H1 (cell line): Measurements from ENCODE around the gene TPSD1. TPM values are rescaled to one million over a fixed set of nuclear protein-coding genes. Genes with fewer than 3 reads are reported as not detected.

ENCODE experiments used
- CTCF ChIA-PET: fragments of 300-600 bp; sonication (Branson Sonifier 250); formaldehyde crosslinking; loops from one replicate; lab custom pipeline; 2021; ENCODE audit not compliant: partially characterized antibody; lab: Charles Lee
- POLR2A ChIA-PET: fragments of 300-600 bp; sonication (Branson Sonifier 250); formaldehyde crosslinking; loops from one replicate; lab custom pipeline; 2021; ENCODE audit warnings: inconsistent platforms; ENCODE audit not compliant: partially characterized antibody; lab: Charles Lee
- DNase-seq, 2 experiments: peaks; one replicate each; pipeline versions ENCODE4 v3.0.0 to v3.0.0-alpha.2; 2010 to 2022; ENCODE audit warnings: low spot score in 2 of 2, low read depth in 1 of 2, mixed read lengths in 1 of 2
- FAIRE-seq: peaks from 2 replicates; lab custom pipeline; 2011; peaks lifted over from hg19 to GRCh38; lab: Jason Lieb, UNC
- H2AFZ ChIP-seq: 2 replicates; pipeline ENCODE4 v1.8.1; 2012; ENCODE audit warnings: low read length, inconsistent platforms
- H2AK5ac ChIP-seq: 2 replicates; pipeline ENCODE4 v1.6.1; 2013; ENCODE audit warnings: low read depth, low read length
- H2BK120ac ChIP-seq: replicated peaks from 2 replicates; pipeline ENCODE3; 2013; ENCODE audit warnings: low read depth, low read length, inconsistent platforms
- H2BK12ac ChIP-seq: 2 replicates; pipeline ENCODE4 v1.6.1; 2013; ENCODE audit warnings: low read depth, low read length
- H2BK15ac ChIP-seq: 2 replicates; pipeline ENCODE4 v1.6.1; 2013; ENCODE audit warnings: low read length
- H2BK20ac ChIP-seq: 2 replicates; pipeline ENCODE4 v1.6.1; 2013; ENCODE audit warnings: low read length
- H2BK5ac ChIP-seq: 2 replicates; pipeline ENCODE4 v1.6.1; 2013; ENCODE audit warnings: low read depth, low read length
- H3K14ac ChIP-seq: 2 replicates; pipeline ENCODE4 v1.6.1; 2013; ENCODE audit warnings: inconsistent platforms; ENCODE audit not compliant: insufficient read length
- H3K18ac ChIP-seq: 2 replicates; pipeline ENCODE4 v1.6.1; 2013; ENCODE audit warnings: low read length; ENCODE audit errors: extremely low read depth
- H3K23ac ChIP-seq: 2 replicates; pipeline ENCODE4 v1.6.1; 2013; ENCODE audit warnings: inconsistent platforms; ENCODE audit not compliant: insufficient read length
- H3K23me2 ChIP-seq: 2 replicates; pipeline ENCODE4 v1.6.1; 2013; ENCODE audit warnings: low read depth, low read length
- H3K27ac ChIP-seq: 2 replicates; pipeline ENCODE4 v1.6.1; 2011; ENCODE audit warnings: low read depth, low read length, inconsistent platforms
- H3K27me3 ChIP-seq, 4 experiments: replicated peaks in 1 of 4; 1 replicate in 1 of 4; 2 replicates in 3 of 4; pipeline versions ENCODE4 v1.6.1 to v1.8.1; 2011 to 2013; ENCODE audit warnings: low read length in 3 of 4, mild to moderate bottlenecking in 3 of 4, inconsistent platforms in 2 of 4, mixed read lengths in 2 of 4, moderate library complexity in 1 of 4; ENCODE audit not compliant: control insufficient read depth in 3 of 4, insufficient read depth in 3 of 4; ENCODE audit errors: extremely low read depth in 1 of 4
- H3K36me3 ChIP-seq, 4 experiments: 2 replicates each; pipeline versions ENCODE4 v1.6.1 to v1.8.1; 2011 to 2013; ENCODE audit warnings: mild to moderate bottlenecking in 4 of 4, low read length in 3 of 4, moderate library complexity in 2 of 4, control low read depth in 1 of 4, inconsistent platforms in 1 of 4; ENCODE audit not compliant: insufficient read depth in 4 of 4, control insufficient read depth in 2 of 4
- H3K4ac ChIP-seq: replicated peaks from 2 replicates; pipeline ENCODE3; 2013; ENCODE audit warnings: low read length, low read depth, mixed read lengths, inconsistent platforms; ENCODE audit not compliant: insufficient read length
- H3K4me1 ChIP-seq, 4 experiments: replicated peaks in 1 of 4; 1 replicate in 1 of 4; 2 replicates in 3 of 4; pipeline versions ENCODE4 v1.6.1 to v1.8.1; 2011 to 2013; ENCODE audit warnings: low read length in 3 of 4, inconsistent platforms in 2 of 4, mixed read lengths in 1 of 4; ENCODE audit not compliant: insufficient read depth in 4 of 4, control insufficient read depth in 3 of 4
- H3K4me2 ChIP-seq, 2 experiments: 2 replicates each; pipeline versions ENCODE4 v1.6.1 to v1.8.1; 2011 to 2013; ENCODE audit warnings: low read depth in 2 of 2, low read length in 2 of 2, control low read depth in 1 of 2, inconsistent platforms in 1 of 2, mild to moderate bottlenecking in 1 of 2; ENCODE audit not compliant: insufficient read depth in 1 of 2
- H3K4me3 ChIP-seq, 4 experiments: fragments of 200-600, 300-600 bp in 1 of 4; sonication (generic), shearing (Covaris generic), sonication (Bioruptor Twin) in 1 of 4; 2 replicates each; pipeline versions ENCODE4 v1.5.1 to v1.8.1; 2011 to 2016; ENCODE audit warnings: low read length in 4 of 4, low read depth in 3 of 4, control low read depth in 2 of 4, inconsistent platforms in 2 of 4, mild to moderate bottlenecking in 2 of 4, mixed read lengths in 1 of 4, moderate library complexity in 1 of 4; ENCODE audit not compliant: insufficient read depth in 2 of 4; ENCODE audit errors: extremely low read depth in 1 of 4
- H3K56ac ChIP-seq: replicated peaks from 2 replicates; pipeline ENCODE3; 2013; ENCODE audit warnings: low read depth, mild to moderate bottlenecking, mixed read lengths, low read length, inconsistent platforms; ENCODE audit not compliant: insufficient read length
- H3K79me1 ChIP-seq: 2 replicates; pipeline ENCODE4 v1.6.1; 2013; ENCODE audit warnings: low read depth, low read length, control low read depth
- H3K79me2 ChIP-seq, 2 experiments: 2 replicates each; pipeline versions ENCODE4 v1.6.1 to v1.8.1; 2012 to 2013; ENCODE audit warnings: low read length in 2 of 2, mild to moderate bottlenecking in 2 of 2, inconsistent platforms in 1 of 2; ENCODE audit not compliant: insufficient read depth in 2 of 2, control insufficient read depth in 1 of 2
- H3K9ac ChIP-seq, 4 experiments: replicated peaks in 1 of 4; 1 replicate in 1 of 4; 2 replicates in 3 of 4; pipeline versions ENCODE4 v1.6.1 to v1.8.1; 2011 to 2013; ENCODE audit warnings: low read depth in 3 of 4, low read length in 3 of 4, control low read depth in 2 of 4, mild to moderate bottlenecking in 2 of 4, moderate library complexity in 2 of 4, inconsistent platforms in 1 of 4; ENCODE audit errors: extremely low read depth in 1 of 4
- H3K9me3 ChIP-seq, 2 experiments: 2 replicates each; pipeline versions ENCODE4 v1.6.1 to v1.8.1; 2012 to 2013; ENCODE audit warnings: mild to moderate bottlenecking in 2 of 2, moderate library complexity in 2 of 2, control low read depth in 1 of 2, inconsistent platforms in 1 of 2, low read depth in 1 of 2, low read length in 1 of 2, mixed read lengths in 1 of 2; ENCODE audit not compliant: insufficient read depth in 2 of 2
- H4K20me1 ChIP-seq, 2 experiments: replicated peaks in 1 of 2; 2 replicates each; pipeline versions ENCODE3 to v1.8.1; 2011 to 2013; ENCODE audit warnings: inconsistent platforms in 2 of 2, low read length in 2 of 2, mild to moderate bottlenecking in 1 of 2; ENCODE audit not compliant: insufficient read depth in 2 of 2, control insufficient read depth in 1 of 2
- H4K5ac ChIP-seq: 2 replicates; pipeline ENCODE4 v1.6.1; 2013; ENCODE audit warnings: low read length, low read depth, mixed read lengths, inconsistent platforms; ENCODE audit not compliant: insufficient read length
- H4K8ac ChIP-seq: 2 replicates; pipeline ENCODE4 v1.8.0; 2013; ENCODE audit warnings: mild to moderate bottlenecking, moderate library complexity, low read length, inconsistent platforms; ENCODE audit not compliant: insufficient read depth; ENCODE audit errors: extremely low read depth
- H4K91ac ChIP-seq: replicated peaks from 2 replicates; pipeline ENCODE3; 2013; ENCODE audit warnings: low read length, mixed read lengths, inconsistent platforms; ENCODE audit not compliant: insufficient read length
- BACH1 ChIP-seq: IDR thresholded peaks from 2 replicates; pipeline ENCODE4 v1.6.1; 2012; ENCODE audit warnings: low read length, improper control_type of control experiment
- CTCF ChIP-seq, 3 experiments: IDR thresholded peaks; 1 replicate in 2 of 3; 2 replicates in 1 of 3; pipeline versions ENCODE4 v1.5.1 to v1.6.1; 2011; ENCODE audit warnings: low read length in 3 of 3, mild to moderate bottlenecking in 3 of 3, inconsistent platforms in 2 of 3, low read depth in 1 of 3, moderate library complexity in 1 of 3; ENCODE audit not compliant: insufficient read depth in 1 of 3; ENCODE audit errors: control extremely low read depth in 1 of 3
- E2F6 ChIP-seq: IDR thresholded peaks from 2 replicates; pipeline ENCODE4 v1.6.1; 2012; ENCODE audit warnings: inconsistent platforms
- GABPA ChIP-seq: IDR thresholded peaks from 2 replicates; pipeline ENCODE4 v1.6.1; 2011; ENCODE audit warnings: mild to moderate bottlenecking, low read length, moderate library complexity, borderline replicate concordance; ENCODE audit not compliant: insufficient read depth
- HDAC6 ChIP-seq: IDR thresholded peaks from one replicate; pipeline ENCODE4 v1.7.1; 2012; ENCODE audit warnings: low read depth, mild to moderate bottlenecking, inconsistent platforms, low read length, moderate library complexity
- KDM5A ChIP-seq: fragments of 200-600 bp; IDR thresholded peaks from 2 replicates; pipeline ENCODE4 v1.7.1; 2012; ENCODE audit warnings: mild to moderate bottlenecking, low read length, inconsistent platforms, mixed read lengths
- MAFK ChIP-seq: IDR thresholded peaks from 2 replicates; pipeline ENCODE4 v1.6.1; 2012; ENCODE audit warnings: low read depth, mild to moderate bottlenecking, improper control_type of control experiment, low read length
- NRF1 ChIP-seq: IDR thresholded peaks from 2 replicates; pipeline ENCODE4 v1.6.1; 2011; ENCODE audit warnings: mild to moderate bottlenecking, low read depth, low read length, improper control_type of control experiment
- POLR2AphosphoS5 ChIP-seq: IDR thresholded peaks from 2 replicates; pipeline ENCODE4 v1.6.1; 2011; ENCODE audit warnings: low read depth, low read length
- SAP30 ChIP-seq: fragments of 300-600 bp; sonication (generic); IDR thresholded peaks from 2 replicates; pipeline ENCODE4 v1.7.1; 2012; ENCODE audit warnings: low read length, moderate library complexity, mild to moderate bottlenecking, inconsistent platforms; ENCODE audit not compliant: insufficient read depth, insufficient replicate concordance
- SRF ChIP-seq: IDR thresholded peaks from 2 replicates; pipeline ENCODE4 v1.6.1; 2011; ENCODE audit warnings: mild to moderate bottlenecking, low read depth, low read length, moderate library complexity
- WGBS, 2 experiments: shearing (Covaris generic) in 1 of 2; methylation state at CpG; one replicate each; pipeline versions ENCODE4 v1.1.6 to v1.1.7; 2013 to 2015; ENCODE audit warnings: low lambda C conversion rate in 2 of 2, mixed read lengths in 2 of 2, inconsistent platforms in 1 of 2, low coverage in 1 of 2, missing lambda C conversion rate in 1 of 2; ENCODE audit not compliant: insufficient replicate concordance in 2 of 2, insufficient coverage in 1 of 2, insufficient read length in 1 of 2; ENCODE audit errors: extremely low coverage in 1 of 2, missing lambda C conversion rate in 1 of 2; 5-methylcytosine and 5-hydroxymethylcytosine counted together
- polyA plus RNA-seq, 7 experiments: library from polyadenylated mRNA; depleted of rRNA in 3 of 7; stranded (reverse) in 5 of 7; unstranded in 2 of 7; fragments of >200 nt in 5 of 7; fragments of 200-250 nt in 2 of 7; gene quantifications; 1 replicate in 5 of 7; 2 replicates in 1 of 7; 4 replicates in 1 of 7; pipeline versions ENCODE4 v1.2.1 to v1.2.3, GENCODE V29; 2011 to 2013; ENCODE audit warnings: missing spikeins in 2 of 7, mixed read lengths in 2 of 7
- total RNA-seq: library from RNA; stranded (reverse); fragmentation: NEBNext Ultra II Directional; extraction: Animal tissue kit (Norgen Biotek cat#: 25700); gene quantifications from 2 replicates; pipeline ENCODE4 v1.2.1, GENCODE V29; 2021

Gene TPSD1
- total and polyA plus RNA-seq, 2 of the 8 experiments (the other 6 are each of a cell fraction or from before 2014, with no cell fraction given) = 0.26 TPM; not detected in 1

- Histone ChIP-seq H3K4me2 (no peak overlapping the region), H3K4ac (no peak overlapping the region), H4K8ac (no peak overlapping the region), H3K56ac (no peak overlapping the region), H2BK20ac (no peak overlapping the region), H3K79me2 (no peaks in the 10 kb centered on the region), H3K79me1 (no peaks in the 10 kb centered on the region; the same call in 1 of the 2 replicates), H3K36me3 (no peaks in the 10 kb centered on the region), H3K9me3 (no peaks in the 10 kb centered on the region), H2AFZ (no peak overlapping the region), H3K23ac (no peak overlapping the region), H3K4me1 (peaks cover 0 to 11% (median 5%) of the 10 kb centered on the region in 4 experiments; a peak in 5 of 7 replicates), H3K27ac (no peak overlapping the region), H3K18ac (no peak overlapping the region), H2AK5ac (no peak overlapping the region), H2BK5ac (no peak overlapping the region), H2BK12ac (no peak overlapping the region), H3K4me3 (no peak overlapping the region)
- no peak for FAIRE-seq
- TF ChIP-seq CTCF (IDR thresholded peaks at IDR 0.05; ENCODE audit: control extremely low read depth in 1 of 3, insufficient read depth in 1 of 3, low read depth in 1 of 3, low read length in 3 of 3) (no peak), KDM5A (no peak), GABPA (no peak), SRF (no peak), HDAC6 (no peak), NRF1 (no peak), MAFK (no peak), E2F6 (no peak), POLR2AphosphoS5 (no peak), SAP30 (no peak), BACH1 (no peak)
- TF ChIP-seq, all 59 proteins: peak for 0
- POLR2A ChIA-PET = no interaction called here
- Histone ChIP-seq H2BK15ac (no peak overlapping the region), H4K20me1 (no peaks in the 10 kb centered on the region), H3K23me2 (peaks cover 2% of the 10 kb centered on the region; the same call in 1 of the 2 replicates), H4K91ac (no peak overlapping the region), H3K14ac (no peak overlapping the region), H3K27me3 (no peaks in the 10 kb centered on the region), H2BK120ac (no peak overlapping the region), H4K5ac (no peak overlapping the region), H3K9ac (no peak overlapping the region)
- CTCF ChIA-PET = interaction anchor here (3.3 kb wide), 1 partner anchor 8 kb away, joined by 35 read pairs; no protein-coding TSS in a partner anchor
- 90% methylated on average over 14 of the region's 14 CpGs; no CpG with 5 or more reads in 1 of the 2 experiments for WGBS, 2 experiments
- no peak for DNase-seq
Observed at GRCh38 chr16:1298406-1298805, 42.5 kb downstream of the TPSD1 start.
